SK-N-SH (cell line): ENCODE results near the gene MYO18B. TPM values are rescaled to one million over a fixed set of nuclear protein-coding genes. Genes with fewer than 3 reads are reported as not detected.

ENCODE experiments used
- CTCF ChIA-PET: fragments of 300-600, 350-600 bp; formaldehyde crosslinking; extraction: SDS; loops from one replicate; lab custom pipeline; 2021; lab: Yijun Ruan, JAX
- POLR2A ChIA-PET: fragments of 350-600 bp; sonication (Branson Sonifier 250); formaldehyde crosslinking; extraction: SDS; loops from one replicate; lab custom pipeline; 2020; ENCODE audit warnings: antibody characterized with exemption, inconsistent platforms; lab: Yijun Ruan, JAX
- DNase-seq: peaks from one replicate; pipeline ENCODE4 v3.0.0; 2012
- H2AFZ ChIP-seq: fragments of 200-600 bp; sonication (generic); 2 replicates; pipeline ENCODE4 v1.8.1; 2016; ENCODE audit warnings: antibody characterized with exemption, mild to moderate bottlenecking, low read depth
- H3F3A ChIP-seq: fragments of 200-600 bp; sonication (generic); replicated peaks from 2 replicates; pipeline ENCODE3; 2016; ENCODE audit warnings: antibody characterized with exemption, mild to moderate bottlenecking; ENCODE audit not compliant: insufficient read depth
- H3K27ac ChIP-seq, 2 experiments: fragments of 200-500 bp in 1 of 2; fragments of 200-600 bp in 1 of 2; sonication (Bioruptor generic) in 1 of 2; sonication (generic), shearing (Covaris generic) in 1 of 2; 2 replicates each; pipeline versions ENCODE4 v1.5.1 to v1.6.1; 2014 to 2016; ENCODE audit warnings: low read depth in 2 of 2, inconsistent platforms in 1 of 2, low read length in 1 of 2, mild to moderate bottlenecking in 1 of 2, mixed read lengths in 1 of 2
- H3K27me3 ChIP-seq: fragments of 200-600 bp; sonication (generic), shearing (Covaris generic); 2 replicates; pipeline ENCODE4 v1.6.1; 2016; ENCODE audit warnings: mixed run types; ENCODE audit not compliant: insufficient read depth
- H3K36me3 ChIP-seq, 2 experiments: fragments of 200-500 bp in 1 of 2; fragments of 200-600 bp in 1 of 2; sonication (Bioruptor generic) in 1 of 2; sonication (generic) in 1 of 2; replicated peaks in 1 of 2; 2 replicates each; pipeline versions ENCODE3 to v1.5.1; 2014 to 2016; ENCODE audit warnings: low read length in 1 of 2, mild to moderate bottlenecking in 1 of 2; ENCODE audit not compliant: insufficient read depth in 2 of 2, control insufficient read depth in 1 of 2
- H3K4me1 ChIP-seq, 2 experiments: fragments of 200-500 bp in 1 of 2; fragments of 200-600 bp in 1 of 2; sonication (Bioruptor generic) in 1 of 2; sonication (generic), shearing (Covaris generic) in 1 of 2; 2 replicates each; pipeline versions ENCODE4 v1.5.1 to v1.6.1; 2014 to 2016; ENCODE audit warnings: low read depth in 1 of 2, low read length in 1 of 2, mixed run types in 1 of 2; ENCODE audit not compliant: insufficient read depth in 2 of 2, control insufficient read depth in 1 of 2
- H3K4me2 ChIP-seq: fragments of 200-600 bp; sonication (generic), shearing (Covaris generic); 2 replicates; pipeline ENCODE4 v1.6.1; 2017; ENCODE audit warnings: mixed run types
- H3K4me3 ChIP-seq, 2 experiments: fragments of 200-500 bp in 1 of 2; fragments of 200-600 bp in 1 of 2; sonication (Bioruptor generic) in 1 of 2; sonication (generic), shearing (Covaris generic) in 1 of 2; 2 replicates each; pipeline versions ENCODE4 v1.5.1 to v1.8.1; 2014 to 2016; ENCODE audit warnings: low read depth in 2 of 2, inconsistent platforms in 1 of 2, low read length in 1 of 2, mild to moderate bottlenecking in 1 of 2, mixed read lengths in 1 of 2, moderate library complexity in 1 of 2
- H3K79me2 ChIP-seq: fragments of 200-600 bp; sonication (generic); 2 replicates; pipeline ENCODE4 v1.8.1; 2017; ENCODE audit warnings: mild to moderate bottlenecking; ENCODE audit not compliant: insufficient read depth
- H3K9ac ChIP-seq: fragments of 200-600 bp; sonication (generic); 2 replicates; pipeline ENCODE4 v1.6.1; 2017; ENCODE audit warnings: mixed run types
- H3K9me2 ChIP-seq: fragments of 200-600 bp; sonication (generic); 2 replicates; pipeline ENCODE4 v1.6.1; 2017; ENCODE audit warnings: mixed run types
- H3K9me3 ChIP-seq: fragments of 200-600 bp; sonication (generic); 2 replicates; pipeline ENCODE4 v1.6.1; 2017; ENCODE audit warnings: mixed run types, mild to moderate bottlenecking, moderate library complexity
- H4K20me1 ChIP-seq: fragments of 200-600 bp; sonication (generic); 2 replicates; pipeline ENCODE4 v1.6.1; 2017; ENCODE audit warnings: mild to moderate bottlenecking, mixed run types; ENCODE audit not compliant: insufficient read depth
- CTCF ChIP-seq: fragments of 200-600 bp; sonication (generic); IDR thresholded peaks from 2 replicates; pipeline ENCODE4 v1.6.1; 2017; ENCODE audit warnings: antibody characterized with exemption, mild to moderate bottlenecking, moderate library complexity
- ELF1 ChIP-seq: IDR thresholded peaks from 2 replicates; pipeline ENCODE4 v1.4.0; 2012
- GABPA ChIP-seq: IDR thresholded peaks from 2 replicates; pipeline ENCODE4 v1.4.0; 2012; ENCODE audit warnings: low read depth, mild to moderate bottlenecking
- GATA2 ChIP-seq: sonication (generic); formaldehyde crosslinking; IDR thresholded peaks from 2 replicates; pipeline ENCODE4 v1.5.0; 2020; ENCODE audit warnings: mild to moderate bottlenecking, missing genetic modification reagents
- MEF2A ChIP-seq: IDR thresholded peaks from 2 replicates; pipeline ENCODE4 v1.4.0; 2012; ENCODE audit warnings: low read depth, borderline replicate concordance
- MXI1 ChIP-seq: IDR thresholded peaks from 2 replicates; pipeline ENCODE4 v1.6.1; 2012; ENCODE audit warnings: mild to moderate bottlenecking, low read depth, low read length, improper control_type of control experiment
- NFIC ChIP-seq: IDR thresholded peaks from 2 replicates; pipeline ENCODE4 v1.4.0; 2012; ENCODE audit warnings: borderline replicate concordance
- NRF1 ChIP-seq: IDR thresholded peaks from 2 replicates; pipeline ENCODE4 v1.6.1; 2012; ENCODE audit warnings: low read depth, mild to moderate bottlenecking, low read length
- POLR2AphosphoS5 ChIP-seq: IDR thresholded peaks from 2 replicates; pipeline ENCODE4 v1.6.1; 2012; ENCODE audit warnings: low read depth, low read length
- RAD21 ChIP-seq: IDR thresholded peaks from 2 replicates; pipeline ENCODE4 v1.6.1; 2012; ENCODE audit warnings: mild to moderate bottlenecking, low read length
- RFX5 ChIP-seq: IDR thresholded peaks from 2 replicates; pipeline ENCODE4 v1.6.1; 2012; ENCODE audit warnings: mild to moderate bottlenecking, improper control_type of control experiment, low read length
- SIN3A ChIP-seq: IDR thresholded peaks from 2 replicates; pipeline ENCODE4 v1.6.1; 2012; ENCODE audit warnings: low read depth, mild to moderate bottlenecking, low read length, moderate library complexity, borderline replicate concordance
- SMC3 ChIP-seq: IDR thresholded peaks from 2 replicates; pipeline ENCODE4 v1.6.1; 2012; ENCODE audit warnings: low read depth, low read length, improper control_type of control experiment
- TAF1 ChIP-seq: IDR thresholded peaks from 2 replicates; pipeline ENCODE4 v1.6.1; 2012; ENCODE audit warnings: low read depth, mild to moderate bottlenecking, low read length, moderate library complexity, borderline replicate concordance
- YY1 ChIP-seq: IDR thresholded peaks from 2 replicates; pipeline ENCODE4 v1.4.0; 2012; ENCODE audit warnings: low read depth, mild to moderate bottlenecking
- ZBTB33 ChIP-seq: IDR thresholded peaks from 2 replicates; pipeline ENCODE4 v1.4.0; 2012; ENCODE audit warnings: low read depth, borderline replicate concordance
- WGBS: methylation state at CpG from one replicate; pipeline ENCODE4 v1.1.6; 2017; ENCODE audit warnings: low lambda C conversion rate; 5-methylcytosine and 5-hydroxymethylcytosine counted together
- polyA plus RNA-seq, 3 experiments: library from polyadenylated mRNA; depleted of rRNA; stranded (reverse); fragments of >200 nt; gene quantifications; 2 replicates each; pipeline ENCODE4 v1.2.3, GENCODE V29; 2012
- TF ChIP-seq, protein P1 (sequence below): IDR thresholded peaks from 2 replicates; pipeline ENCODE4 v1.4.0; 2012; ENCODE audit warnings: low read depth
- TF ChIP-seq, protein P2 (sequence below): IDR thresholded peaks from 2 replicates; pipeline ENCODE4 v1.4.0; 2012; ENCODE audit warnings: low read depth, borderline replicate concordance

MYO18B gene
- polyA plus RNA-seq, 1 of the 3 experiments (the other 2 are of a cell fraction), result 0.05 TPM

DNA sequence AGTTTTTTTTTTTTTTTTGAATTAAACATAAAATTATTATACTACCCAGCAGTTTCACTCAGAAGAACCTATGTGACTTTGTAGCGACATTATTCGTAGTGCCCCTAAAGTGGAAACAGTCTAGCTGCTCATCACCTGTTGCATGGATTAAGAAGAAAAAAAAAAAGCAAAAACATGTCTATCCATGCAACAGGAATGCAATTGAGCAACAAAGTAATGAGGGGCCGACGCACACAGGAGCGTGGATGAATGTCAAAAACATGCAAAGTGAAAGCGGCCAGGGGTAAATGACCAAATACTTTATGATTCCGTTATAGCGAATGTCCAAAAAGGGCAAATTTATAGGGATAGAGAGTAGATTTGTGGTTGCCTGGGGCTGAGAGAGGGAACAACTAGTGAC lies 16.3 kb downstream of the MYO18B start:
- Histone ChIP-seq H3F3A (no peaks in the 10 kb centered on the region), H4K20me1 (no peaks in the 10 kb centered on the region), H3K36me3 (no peaks in the 10 kb centered on the region), H3K79me2 (no peaks in the 10 kb centered on the region), H3K4me2 (no peak overlapping the region), H2AFZ (no peak overlapping the region), H3K27ac (no peak overlapping the region), H3K4me1 (peaks cover 0 to 13% of the 10 kb centered on the region in 2 experiments; a peak in 2 of 4 replicates), H3K27me3 (no peaks in the 10 kb centered on the region), H3K9me3 (no peaks in the 10 kb centered on the region), H3K9ac (no peak overlapping the region), H3K9me2 (no peaks in the 10 kb centered on the region)
- DNase-seq, result no peak
- WGBS, result 89% methylated on average over 8 of the region's 8 CpGs
- ChIA-PET CTCF (interaction anchor here (1.4 to 6.6 kb wide), 3 partner anchors 13 to 16 kb away, joined by 5 to 65 read pairs (median 11); no protein-coding TSS in a partner anchor), POLR2A (no interaction called here)
- TF ChIP-seq SMC3, result no peak
- TF ChIP-seq GABPA, result no peak
- TF ChIP-seq CTCF, result no peak
- TF ChIP-seq MEF2A, result no peak
- no peak for TF ChIP-seq ZBTB33
- no peak for TF ChIP-seq ELF1
- TF ChIP-seq MXI1, result no peak
- TF ChIP-seq, protein P1, sequence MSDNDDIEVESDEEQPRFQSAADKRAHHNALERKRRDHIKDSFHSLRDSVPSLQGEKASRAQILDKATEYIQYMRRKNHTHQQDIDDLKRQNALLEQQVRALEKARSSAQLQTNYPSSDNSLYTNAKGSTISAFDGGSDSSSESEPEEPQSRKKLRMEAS, result no peak
- no peak for TF ChIP-seq NRF1
- no peak for TF ChIP-seq GATA2 (CRISPR knock-in tag)
- TF ChIP-seq, protein P2, sequence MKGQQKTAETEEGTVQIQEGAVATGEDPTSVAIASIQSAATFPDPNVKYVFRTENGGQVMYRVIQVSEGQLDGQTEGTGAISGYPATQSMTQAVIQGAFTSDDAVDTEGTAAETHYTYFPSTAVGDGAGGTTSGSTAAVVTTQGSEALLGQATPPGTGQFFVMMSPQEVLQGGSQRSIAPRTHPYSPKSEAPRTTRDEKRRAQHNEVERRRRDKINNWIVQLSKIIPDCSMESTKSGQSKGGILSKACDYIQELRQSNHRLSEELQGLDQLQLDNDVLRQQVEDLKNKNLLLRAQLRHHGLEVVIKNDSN, result no peak
- TF ChIP-seq, all 33 proteins: peak for 0
- no peak overlapping the region for H3K4me3 ChIP-seq

- no peak overlapping the region for H3K9ac ChIP-seq
- no peaks in the 10 kb centered on the region for H3K9me3 ChIP-seq
- H3K4me3 ChIP-seq, result no peak overlapping the region
- 31% methylated on average over 5 of the region's 5 CpGs for WGBS
- H3K9me2 ChIP-seq, result no peaks in the 10 kb centered on the region
- no peak for DNase-seq
- no peak overlapping the region for H2AFZ ChIP-seq
- H3K4me1 ChIP-seq, result peaks cover 0 to 17% of the 10 kb centered on the region in 2 experiments; a peak in 2 of 4 replicates
- CTCF ChIA-PET, result interaction anchor here (1.3 to 6.6 kb wide), 2 partner anchors 14 to 59 kb away, joined by 3 to 65 read pairs; no protein-coding TSS in a partner anchor
- H4K20me1 ChIP-seq, result no peaks in the 10 kb centered on the region
- POLR2A ChIA-PET, result no interaction called here
- no peaks in the 10 kb centered on the region for H3K27me3 ChIP-seq
- no peak overlapping the region; the same call in 1 of the 2 replicates for H3K4me2 ChIP-seq
- H3K36me3 ChIP-seq, result no peaks in the 10 kb centered on the region
- H3K79me2 ChIP-seq, result no peaks in the 10 kb centered on the region
- H3K27ac ChIP-seq, result peak overlapping the region in 1 of 2 experiments; percentile 80; a peak in 2 of 4 replicates
- H3F3A ChIP-seq, result no peaks in the 10 kb centered on the region
- TF ChIP-seq SMC3 (no peak), POLR2AphosphoS5 (no peak), RFX5 (no peak), SIN3A (no peak), YY1 (no peak), CTCF (no peak), RAD21 (no peak), NRF1 (no peak), MEF2A (no peak), GATA2 (CRISPR knock-in tag) (no peak), TAF1 (no peak), NFIC (no peak)
- TF ChIP-seq, protein P2, result no peak
Measured at GRCh38 chr22:25759825-25760231, 17.8 kb downstream of the MYO18B start.
